K562 (cell line): Measurements from ENCODE around the gene OR51T1.

ENCODE experiments used
- GABPA ChIP-seq: fragments of 200-800 bp; sonication (Bioruptor generic); conservative IDR thresholded peaks from 2 replicates; pipeline ENCODE4 v1.6.1; 2016; ENCODE audit warnings: low read depth, missing genetic modification characterization, missing compliant biosample characterization
- MAFK ChIP-seq: IDR thresholded peaks from 2 replicates; pipeline ENCODE4 v1.6.1; 2011; ENCODE audit warnings: low read length, improper control_type of control experiment
- MYC ChIP-seq, 2 experiments: fragments of 250-450 bp in 1 of 2; sonication (Bioruptor Pico) in 1 of 2; IDR thresholded peaks; 2 replicates each; pipeline versions ENCODE4 v1.5.1 to v1.6.1; 2012 to 2021; ENCODE audit warnings: low read depth in 2 of 2, borderline replicate concordance in 1 of 2, improper control_type of control experiment in 1 of 2, low read length in 1 of 2, mild to moderate bottlenecking in 1 of 2, moderate library complexity in 1 of 2
- RB1 ChIP-seq: fragments of 450-650 bp; IDR thresholded peaks from 2 replicates; pipeline ENCODE4 v1.6.1; 2017; ENCODE audit warnings: low read depth, mild to moderate bottlenecking
- RBBP5 ChIP-seq: fragments of 200-600 bp; sonication (generic); IDR thresholded peaks from 2 replicates; pipeline ENCODE4 v1.6.1; 2012; ENCODE audit warnings: borderline replicate concordance, mild to moderate bottlenecking, low read length, control low read depth, inconsistent platforms; ENCODE audit not compliant: insufficient read depth, poor library complexity, severe bottlenecking
- TAF1 ChIP-seq: IDR thresholded peaks from 2 replicates; pipeline ENCODE4 v1.6.1; 2011; ENCODE audit warnings: mild to moderate bottlenecking, low read length, moderate library complexity; ENCODE audit not compliant: insufficient read depth, control insufficient read depth, severe bottlenecking; ENCODE audit errors: extremely low read depth
- ZC3H8 ChIP-seq: fragments of 450-650 bp; IDR thresholded peaks from 2 replicates; pipeline ENCODE4 v1.6.1; 2017
- ZNF124 ChIP-seq: sonication (generic); formaldehyde crosslinking; IDR thresholded peaks from 2 replicates; pipeline ENCODE4 v1.8.1; 2022; ENCODE audit warnings: missing genetic modification reagents
- ZNF445 ChIP-seq: fragments of 250-450 bp; sonication (Bioruptor Pico); IDR thresholded peaks from 2 replicates; pipeline ENCODE4 v1.4.0; 2020; ENCODE audit warnings: low read depth, mild to moderate bottlenecking, moderate library complexity
- ZNF830 ChIP-seq: fragments of 250-450 bp; sonication (Bioruptor Pico); IDR thresholded peaks from 2 replicates; pipeline ENCODE4 v1.5.0; 2021; ENCODE audit warnings: mild to moderate bottlenecking
- TF ChIP-seq, protein P1 (sequence below), 3 experiments: IDR thresholded peaks in 2 of 3; conservative IDR thresholded peaks in 1 of 3; 2 replicates each; pipeline ENCODE4 v1.5.1; 2011 to 2012; ENCODE audit warnings: low read length in 3 of 3, mild to moderate bottlenecking in 3 of 3, control low read depth in 2 of 3, improper control_type of control experiment in 1 of 3, inconsistent platforms in 1 of 3, low read depth in 1 of 3, mixed read lengths in 1 of 3, moderate library complexity in 1 of 3; ENCODE audit not compliant: insufficient read depth in 2 of 3
- TF ChIP-seq, protein P2 (sequence below): sonication (generic); formaldehyde crosslinking; IDR thresholded peaks from 2 replicates; pipeline ENCODE4 v1.8.1; 2023; ENCODE audit warnings: mild to moderate bottlenecking, missing genetic modification reagents
- TF ChIP-seq, protein P3 (sequence below): fragments of 250-450 bp; sonication (Bioruptor Pico); IDR thresholded peaks from 2 replicates; pipeline ENCODE4 v1.5.0; 2020; ENCODE audit warnings: mild to moderate bottlenecking, borderline replicate concordance
- TF ChIP-seq, protein P4 (sequence below): sonication (generic); formaldehyde crosslinking; IDR thresholded peaks from 2 replicates; pipeline ENCODE4 v1.8.0; 2023; ENCODE audit warnings: mild to moderate bottlenecking, missing genetic modification reagents

DNA sequence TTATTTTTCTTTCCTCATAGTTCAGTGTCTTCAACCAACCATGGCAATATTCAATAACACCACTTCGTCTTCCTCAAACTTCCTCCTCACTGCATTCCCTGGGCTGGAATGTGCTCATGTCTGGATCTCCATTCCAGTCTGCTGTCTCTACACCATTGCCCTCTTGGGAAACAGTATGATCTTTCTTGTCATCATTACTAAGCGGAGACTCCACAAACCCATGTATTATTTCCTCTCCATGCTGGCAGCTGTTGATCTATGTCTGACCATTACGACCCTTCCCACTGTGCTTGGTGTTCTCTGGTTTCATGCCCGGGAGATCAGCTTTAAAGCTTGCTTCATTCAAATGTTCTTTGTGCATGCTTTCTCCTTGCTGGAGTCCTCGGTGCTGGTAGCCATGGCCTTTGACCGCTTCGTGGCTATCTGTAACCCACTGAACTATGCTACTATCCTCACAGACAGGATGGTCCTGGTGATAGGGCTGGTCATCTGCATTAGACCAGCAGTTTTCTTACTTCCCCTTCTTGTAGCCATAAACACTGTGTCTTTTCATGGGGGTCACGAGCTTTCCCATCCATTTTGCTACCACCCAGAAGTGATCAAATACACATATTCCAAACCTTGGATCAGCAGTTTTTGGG is at the start of gene OR51T1:
- TF ChIP-seq, protein P1, sequence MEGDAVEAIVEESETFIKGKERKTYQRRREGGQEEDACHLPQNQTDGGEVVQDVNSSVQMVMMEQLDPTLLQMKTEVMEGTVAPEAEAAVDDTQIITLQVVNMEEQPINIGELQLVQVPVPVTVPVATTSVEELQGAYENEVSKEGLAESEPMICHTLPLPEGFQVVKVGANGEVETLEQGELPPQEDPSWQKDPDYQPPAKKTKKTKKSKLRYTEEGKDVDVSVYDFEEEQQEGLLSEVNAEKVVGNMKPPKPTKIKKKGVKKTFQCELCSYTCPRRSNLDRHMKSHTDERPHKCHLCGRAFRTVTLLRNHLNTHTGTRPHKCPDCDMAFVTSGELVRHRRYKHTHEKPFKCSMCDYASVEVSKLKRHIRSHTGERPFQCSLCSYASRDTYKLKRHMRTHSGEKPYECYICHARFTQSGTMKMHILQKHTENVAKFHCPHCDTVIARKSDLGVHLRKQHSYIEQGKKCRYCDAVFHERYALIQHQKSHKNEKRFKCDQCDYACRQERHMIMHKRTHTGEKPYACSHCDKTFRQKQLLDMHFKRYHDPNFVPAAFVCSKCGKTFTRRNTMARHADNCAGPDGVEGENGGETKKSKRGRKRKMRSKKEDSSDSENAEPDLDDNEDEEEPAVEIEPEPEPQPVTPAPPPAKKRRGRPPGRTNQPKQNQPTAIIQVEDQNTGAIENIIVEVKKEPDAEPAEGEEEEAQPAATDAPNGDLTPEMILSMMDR (IDR thresholded peaks at IDR 0.05 in 2 of 3, conservative IDR thresholded peaks at IDR 0.05 in 1 of 3; ENCODE audit: insufficient read depth in 2 of 3, low read depth in 1 of 3, low read length in 3 of 3): no peak
- TF ChIP-seq RBBP5: no peak
- TF ChIP-seq, protein P2, sequence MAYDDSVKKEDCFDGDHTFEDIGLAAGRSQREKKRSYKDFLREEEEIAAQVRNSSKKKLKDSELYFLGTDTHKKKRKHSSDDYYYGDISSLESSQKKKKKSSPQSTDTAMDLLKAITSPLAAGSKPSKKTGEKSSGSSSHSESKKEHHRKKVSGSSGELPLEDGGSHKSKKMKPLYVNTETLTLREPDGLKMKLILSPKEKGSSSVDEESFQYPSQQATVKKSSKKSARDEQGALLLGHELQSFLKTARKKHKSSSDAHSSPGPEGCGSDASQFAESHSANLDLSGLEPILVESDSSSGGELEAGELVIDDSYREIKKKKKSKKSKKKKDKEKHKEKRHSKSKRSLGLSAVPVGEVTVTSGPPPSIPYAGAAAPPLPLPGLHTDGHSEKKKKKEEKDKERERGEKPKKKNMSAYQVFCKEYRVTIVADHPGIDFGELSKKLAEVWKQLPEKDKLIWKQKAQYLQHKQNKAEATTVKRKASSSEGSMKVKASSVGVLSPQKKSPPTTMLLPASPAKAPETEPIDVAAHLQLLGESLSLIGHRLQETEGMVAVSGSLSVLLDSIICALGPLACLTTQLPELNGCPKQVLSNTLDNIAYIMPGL: no peak
- no peak for TF ChIP-seq TAF1
- no peak for TF ChIP-seq MAFK
- TF ChIP-seq, protein P3, sequence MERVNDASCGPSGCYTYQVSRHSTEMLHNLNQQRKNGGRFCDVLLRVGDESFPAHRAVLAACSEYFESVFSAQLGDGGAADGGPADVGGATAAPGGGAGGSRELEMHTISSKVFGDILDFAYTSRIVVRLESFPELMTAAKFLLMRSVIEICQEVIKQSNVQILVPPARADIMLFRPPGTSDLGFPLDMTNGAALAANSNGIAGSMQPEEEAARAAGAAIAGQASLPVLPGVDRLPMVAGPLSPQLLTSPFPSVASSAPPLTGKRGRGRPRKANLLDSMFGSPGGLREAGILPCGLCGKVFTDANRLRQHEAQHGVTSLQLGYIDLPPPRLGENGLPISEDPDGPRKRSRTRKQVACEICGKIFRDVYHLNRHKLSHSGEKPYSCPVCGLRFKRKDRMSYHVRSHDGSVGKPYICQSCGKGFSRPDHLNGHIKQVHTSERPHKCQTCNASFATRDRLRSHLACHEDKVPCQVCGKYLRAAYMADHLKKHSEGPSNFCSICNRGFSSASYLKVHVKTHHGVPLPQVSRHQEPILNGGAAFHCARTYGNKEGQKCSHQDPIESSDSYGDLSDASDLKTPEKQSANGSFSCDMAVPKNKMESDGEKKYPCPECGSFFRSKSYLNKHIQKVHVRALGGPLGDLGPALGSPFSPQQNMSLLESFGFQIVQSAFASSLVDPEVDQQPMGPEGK: no peak
- no peak for TF ChIP-seq ZC3H8
- TF ChIP-seq ZNF830: no peak
- no peak for TF ChIP-seq ZNF124 (CRISPR knock-in tag)
- no peak for TF ChIP-seq ZNF445 (CRISPR knock-in tag)
- TF ChIP-seq RB1: no peak
- TF ChIP-seq, protein P4, sequence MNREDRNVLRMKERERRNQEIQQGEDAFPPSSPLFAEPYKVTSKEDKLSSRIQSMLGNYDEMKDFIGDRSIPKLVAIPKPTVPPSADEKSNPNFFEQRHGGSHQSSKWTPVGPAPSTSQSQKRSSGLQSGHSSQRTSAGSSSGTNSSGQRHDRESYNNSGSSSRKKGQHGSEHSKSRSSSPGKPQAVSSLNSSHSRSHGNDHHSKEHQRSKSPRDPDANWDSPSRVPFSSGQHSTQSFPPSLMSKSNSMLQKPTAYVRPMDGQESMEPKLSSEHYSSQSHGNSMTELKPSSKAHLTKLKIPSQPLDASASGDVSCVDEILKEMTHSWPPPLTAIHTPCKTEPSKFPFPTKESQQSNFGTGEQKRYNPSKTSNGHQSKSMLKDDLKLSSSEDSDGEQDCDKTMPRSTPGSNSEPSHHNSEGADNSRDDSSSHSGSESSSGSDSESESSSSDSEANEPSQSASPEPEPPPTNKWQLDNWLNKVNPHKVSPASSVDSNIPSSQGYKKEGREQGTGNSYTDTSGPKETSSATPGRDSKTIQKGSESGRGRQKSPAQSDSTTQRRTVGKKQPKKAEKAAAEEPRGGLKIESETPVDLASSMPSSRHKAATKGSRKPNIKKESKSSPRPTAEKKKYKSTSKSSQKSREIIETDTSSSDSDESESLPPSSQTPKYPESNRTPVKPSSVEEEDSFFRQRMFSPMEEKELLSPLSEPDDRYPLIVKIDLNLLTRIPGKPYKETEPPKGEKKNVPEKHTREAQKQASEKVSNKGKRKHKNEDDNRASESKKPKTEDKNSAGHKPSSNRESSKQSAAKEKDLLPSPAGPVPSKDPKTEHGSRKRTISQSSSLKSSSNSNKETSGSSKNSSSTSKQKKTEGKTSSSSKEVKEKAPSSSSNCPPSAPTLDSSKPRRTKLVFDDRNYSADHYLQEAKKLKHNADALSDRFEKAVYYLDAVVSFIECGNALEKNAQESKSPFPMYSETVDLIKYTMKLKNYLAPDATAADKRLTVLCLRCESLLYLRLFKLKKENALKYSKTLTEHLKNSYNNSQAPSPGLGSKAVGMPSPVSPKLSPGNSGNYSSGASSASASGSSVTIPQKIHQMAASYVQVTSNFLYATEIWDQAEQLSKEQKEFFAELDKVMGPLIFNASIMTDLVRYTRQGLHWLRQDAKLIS: no peak
- no peak for TF ChIP-seq MYC (IDR thresholded peaks at IDR 0.05; ENCODE audit: low read depth, low read length)
- TF ChIP-seq MYC (CRISPR knock-in tag; IDR thresholded peaks at IDR 0.05; ENCODE audit: borderline replicate concordance, low read depth): no peak
- no peak for TF ChIP-seq GABPA (tag)
